CD4-positive, alpha-beta memory T cell (primary cell): ENCODE measurements around the gene GPR160. TPM values are rescaled to one million over a fixed set of nuclear protein-coding genes. Genes with fewer than 3 reads are reported as not detected.

ENCODE experiments used
- CTCF ChIA-PET: fragments of 350-600 bp; sonication (Branson Sonifier 250); formaldehyde crosslinking; loops from one replicate; lab custom pipeline; 2021; ENCODE audit warnings: inconsistent platforms; ENCODE audit not compliant: partially characterized antibody; lab: Charles Lee
- POLR2A ChIA-PET: fragments of 350-600 bp; sonication (Branson Sonifier 250); formaldehyde crosslinking; loops from one replicate; lab custom pipeline; 2021; ENCODE audit not compliant: partially characterized antibody; lab: Charles Lee
- DNase-seq, 5 donors: peaks; one replicate each; pipeline versions ENCODE4 v3.0.0 to v3.0.0-alpha.2; 2020 to 2022; ENCODE audit warnings: mixed read lengths in 1 of 5
- H3K27ac ChIP-seq: one replicate; pipeline ENCODE4 v1.7.0; 2013; ENCODE audit warnings: low read depth, low read length
- H3K27me3 ChIP-seq: 2 replicates; pipeline ENCODE4 v1.7.0; 2013; ENCODE audit warnings: mild to moderate bottlenecking, low read length, moderate library complexity; ENCODE audit not compliant: insufficient read depth
- H3K36me3 ChIP-seq: 2 replicates; pipeline ENCODE4 v1.7.0; 2013; ENCODE audit warnings: mild to moderate bottlenecking, low read length, moderate library complexity; ENCODE audit not compliant: insufficient read depth
- H3K4me1 ChIP-seq: 2 replicates; pipeline ENCODE4 v1.7.0; 2013; ENCODE audit warnings: mild to moderate bottlenecking, low read length, moderate library complexity; ENCODE audit not compliant: insufficient read depth
- H3K4me3 ChIP-seq, 2 donors: one replicate each; pipeline ENCODE4 v1.7.0; 2013; ENCODE audit warnings: low read length in 2 of 2, mild to moderate bottlenecking in 1 of 2
- H3K9me3 ChIP-seq, 2 donors: one replicate each; pipeline ENCODE4 v1.7.0; 2013; ENCODE audit warnings: low read length in 2 of 2, control low read depth in 1 of 2; ENCODE audit not compliant: control insufficient read depth in 1 of 2
- H3K27ac Mint-ChIP-seq, 7 donors: one replicate each; pipeline ENCODE4 v1.8.0; 2020 to 2021; ENCODE audit warnings: mixed read lengths in 7 of 7, mild to moderate bottlenecking in 6 of 7, inconsistent platforms in 3 of 7, moderate library complexity in 3 of 7
- H3K27me3 Mint-ChIP-seq, 2 donors: one replicate each; pipeline ENCODE4 v1.8.0; 2020 to 2021; ENCODE audit warnings: mixed read lengths in 2 of 2
- H3K36me3 Mint-ChIP-seq, 2 donors: one replicate each; pipeline ENCODE4 v1.8.0; 2020 to 2021; ENCODE audit warnings: mixed read lengths in 2 of 2, inconsistent platforms in 1 of 2, mild to moderate bottlenecking in 1 of 2
- H3K4me1 Mint-ChIP-seq, 4 donors: one replicate each; pipeline ENCODE4 v1.8.0; 2020 to 2021; ENCODE audit warnings: mixed read lengths in 4 of 4, mild to moderate bottlenecking in 1 of 4
- H3K4me3 Mint-ChIP-seq, 8 donors: one replicate each; pipeline ENCODE4 v1.8.0; 2020 to 2021; ENCODE audit warnings: mixed read lengths in 8 of 8, mild to moderate bottlenecking in 7 of 8, moderate library complexity in 6 of 8, inconsistent platforms in 3 of 8
- H3K9me3 Mint-ChIP-seq, 8 donors: one replicate each; pipeline ENCODE4 v1.8.0; 2020 to 2021; ENCODE audit warnings: mixed read lengths in 8 of 8, mild to moderate bottlenecking in 5 of 8, inconsistent platforms in 3 of 8, moderate library complexity in 1 of 8
- intact Hi-C: fragments of 100-400 bp; cut with micrococcal nuclease; formaldehyde crosslinking; loops from one replicate; pipeline ENCODE4 v1.15.1; 2023
- polyA plus RNA-seq, 2 donors: library from polyadenylated mRNA; unstranded; fragments of 300-500 nt; fragmentation: Illumina TruSeq; gene quantifications; one replicate each; pipeline ENCODE4 v1.2.3, GENCODE V29; 2021
- total RNA-seq, 2 experiments: library from RNA; stranded (reverse); gene quantifications; one replicate each; pipeline ENCODE4 v1.2.3, GENCODE V29; 2021

The GPR160 gene
- total and polyA plus RNA-seq, 4 experiments from 2014 or later = 8.1 to 14.9 (median 12.4) TPM

GRCh38 chr3:170052398-170052797 lies 14.6 kb downstream of the GPR160 start:
- Mint-ChIP-seq H3K9me3 (no peaks in the 10 kb centered on the region), H3K27me3 (no peaks in the 10 kb centered on the region), H3K4me3 (no peak overlapping the region), H3K27ac (no peak overlapping the region), H3K4me1 (peaks cover 0 to 6% (median 4%) of the 10 kb centered on the region in 4 donors), H3K36me3 (no peaks in the 10 kb centered on the region)
- H3K4me3 ChIP-seq = no peak overlapping the region
- ChIA-PET CTCF (interaction anchor here (1.6 to 1.7 kb wide), 2 partner anchors 12 to 317 kb away, joined by 3 to 8 read pairs; no protein-coding TSS in a partner anchor), POLR2A (no interaction called here)
- H3K9me3 ChIP-seq = no peaks in the 10 kb centered on the region
- H3K27ac ChIP-seq = no peak overlapping the region
- intact Hi-C loops = no loop called here
- no peaks in the 10 kb centered on the region for H3K36me3 ChIP-seq
- H3K27me3 ChIP-seq = no peaks in the 10 kb centered on the region
- no peaks in the 10 kb centered on the region for H3K4me1 ChIP-seq
- no peak for DNase-seq

GRCh38 chr3:170054204-170054603 lies 16.4 kb downstream of the GPR160 start:
- intact Hi-C loops = loop anchor here (1.0 kb wide), 1 partner anchor 191 kb away; no protein-coding TSS in a partner anchor

GRCh38 chr3:170055209-170055608 lies 17.4 kb downstream of the GPR160 start:
- Histone ChIP-seq H3K27ac (no peak overlapping the region), H3K36me3 (no peaks in the 10 kb centered on the region), H3K4me3 (no peak overlapping the region), H3K4me1 (peaks cover 9% of the 10 kb centered on the region), H3K27me3 (no peaks in the 10 kb centered on the region), H3K9me3 (no peaks in the 10 kb centered on the region)
- no peak overlapping the region for H3K4me3 Mint-ChIP-seq
- no peaks in the 10 kb centered on the region for H3K9me3 Mint-ChIP-seq
- ChIA-PET POLR2A (no interaction called here), CTCF (interaction anchor here (1.3 to 1.7 kb wide), 2 partner anchors 191 to 193 kb away, joined by 3 to 4 read pairs; no protein-coding TSS in a partner anchor)
- no peak overlapping the region for H3K27ac Mint-ChIP-seq
- DNase-seq = no peak
- no peaks in the 10 kb centered on the region for H3K36me3 Mint-ChIP-seq
- intact Hi-C loops = no loop called here
- H3K27me3 Mint-ChIP-seq = no peaks in the 10 kb centered on the region
- peaks cover 9 to 18% (median 15%) of the 10 kb centered on the region in 4 donors for H3K4me1 Mint-ChIP-seq

More at GRCh38 chr3:170054204-170054603, 16.4 kb downstream of the GPR160 start:
- Mint-ChIP-seq H3K27me3 (no peaks in the 10 kb centered on the region), H3K4me1 (peaks cover 9 to 18% (median 15%) of the 10 kb centered on the region in 4 donors), H3K27ac (no peak overlapping the region), H3K36me3 (no peaks in the 10 kb centered on the region), H3K9me3 (no peaks in the 10 kb centered on the region), H3K4me3 (no peak overlapping the region)
- Histone ChIP-seq H3K27me3 (no peaks in the 10 kb centered on the region), H3K27ac (no peak overlapping the region), H3K4me1 (peaks cover 9% of the 10 kb centered on the region), H3K9me3 (no peaks in the 10 kb centered on the region), H3K36me3 (no peaks in the 10 kb centered on the region), H3K4me3 (no peak overlapping the region)
- POLR2A ChIA-PET = no interaction called here
- DNase-seq = peak in 4 of 5 donors; percentile 12 to 18 (median 16)
- CTCF ChIA-PET = interaction anchor here (1.3 to 1.5 kb wide), 3 partner anchors 20 to 192 kb away, joined by 3 to 6 read pairs (median 3); no protein-coding TSS in a partner anchor

- Mint-ChIP-seq H3K9me3 (no peaks in the 10 kb centered on the region), H3K27ac (peak overlapping the region in 1 of 7 donors; percentile 36)
- intact Hi-C loops = no loop called here
Observed at GRCh38 chr3:170056710-170057454, 19.1 kb downstream of the GPR160 start.

GRCh38 chr3:170057550-170057949 lies 19.8 kb downstream of the GPR160 start:
- DNase-seq = no peak
- ChIA-PET POLR2A (no interaction called here), CTCF (interaction anchor here (0.8 to 1.5 kb wide), 3 partner anchors 194 to 295 kb away, joined by 3 to 4 read pairs (median 3); no protein-coding TSS in a partner anchor)
- no peaks in the 10 kb centered on the region for H3K9me3 ChIP-seq
- H3K4me1 Mint-ChIP-seq = peaks cover 9 to 18% (median 13%) of the 10 kb centered on the region in 4 donors
- no peaks in the 10 kb centered on the region for H3K27me3 ChIP-seq
- peaks cover 0 to 4% of the 10 kb centered on the region in 2 donors for H3K36me3 Mint-ChIP-seq
- intact Hi-C loops = no loop called here
- H3K27ac Mint-ChIP-seq = no peak overlapping the region
- H3K4me3 ChIP-seq = no peak overlapping the region
- no peaks in the 10 kb centered on the region for H3K36me3 ChIP-seq
- no peaks in the 10 kb centered on the region for H3K27me3 Mint-ChIP-seq
- no peak overlapping the region for H3K27ac ChIP-seq
- H3K4me3 Mint-ChIP-seq = peak overlapping the region in 2 of 8 donors; percentile 1 to 42
- no peaks in the 10 kb centered on the region for H3K9me3 Mint-ChIP-seq
- H3K4me1 ChIP-seq = peaks cover 9% of the 10 kb centered on the region

More at GRCh38 chr3:170056710-170057454, 19.1 kb downstream of the GPR160 start:
- Mint-ChIP-seq H3K4me1 (peaks cover 9 to 18% (median 13%) of the 10 kb centered on the region in 4 donors), H3K4me3 (no peak overlapping the region), H3K27me3 (no peaks in the 10 kb centered on the region), H3K36me3 (no peaks in the 10 kb centered on the region)
- H3K27me3 ChIP-seq = no peaks in the 10 kb centered on the region
- H3K9me3 ChIP-seq = no peaks in the 10 kb centered on the region
- H3K4me1 ChIP-seq = peaks cover 9% of the 10 kb centered on the region
- H3K4me3 ChIP-seq = no peak overlapping the region
- CTCF ChIA-PET = interaction anchor here (0.8 to 1.7 kb wide), 3 partner anchors 194 to 294 kb away, joined by 3 to 4 read pairs (median 4); no protein-coding TSS in a partner anchor
- DNase-seq = no peak
- POLR2A ChIA-PET = interaction anchor here (0.6 kb wide), 1 partner anchor 113 kb away, joined by 3 read pairs; no protein-coding TSS in a partner anchor
- no peak overlapping the region for H3K27ac ChIP-seq
- no peaks in the 10 kb centered on the region for H3K36me3 ChIP-seq

- intact Hi-C loops = no loop called here
Observed at GRCh38 chr3:170058127-170058526, 20.3 kb downstream of the GPR160 start.

GRCh38 chr3:170059447-170059846 lies 21.7 kb downstream of the GPR160 start:
- H3K27me3 Mint-ChIP-seq = no peaks in the 10 kb centered on the region
- Histone ChIP-seq H3K36me3 (no peaks in the 10 kb centered on the region), H3K27ac (no peak overlapping the region), H3K27me3 (no peaks in the 10 kb centered on the region), H3K4me1 (peaks cover 9% of the 10 kb centered on the region), H3K4me3 (no peak overlapping the region), H3K9me3 (no peaks in the 10 kb centered on the region)
- no peak overlapping the region for H3K4me3 Mint-ChIP-seq
- H3K4me1 Mint-ChIP-seq = peaks cover 9 to 18% (median 13%) of the 10 kb centered on the region in 4 donors
- peaks cover 0 to 14% of the 10 kb centered on the region in 2 donors for H3K36me3 Mint-ChIP-seq
- POLR2A ChIA-PET = no interaction called here
- H3K9me3 Mint-ChIP-seq = no peaks in the 10 kb centered on the region
- intact Hi-C loops = no loop called here
- H3K27ac Mint-ChIP-seq = peak overlapping the region in 1 of 7 donors; percentile 47
- CTCF ChIA-PET = no interaction called here
- DNase-seq = no peak

More at GRCh38 chr3:170058127-170058526, 20.3 kb downstream of the GPR160 start:
- peak overlapping the region in 1 of 8 donors; percentile 1 for H3K4me3 Mint-ChIP-seq
- H3K36me3 ChIP-seq = no peaks in the 10 kb centered on the region
- ChIA-PET CTCF (interaction anchor here (0.8 to 1.5 kb wide), 3 partner anchors 195 to 295 kb away, joined by 3 to 4 read pairs (median 3); no protein-coding TSS in a partner anchor), POLR2A (interaction anchor here (0.9 kb wide), 1 partner anchor 9 kb away, joined by 3 read pairs; no protein-coding TSS in a partner anchor)
- no peaks in the 10 kb centered on the region for H3K27me3 Mint-ChIP-seq
- H3K4me1 Mint-ChIP-seq = peaks cover 9 to 18% (median 13%) of the 10 kb centered on the region in 4 donors
- H3K27me3 ChIP-seq = no peaks in the 10 kb centered on the region
- no peaks in the 10 kb centered on the region for H3K9me3 Mint-ChIP-seq
- no peak overlapping the region for H3K27ac Mint-ChIP-seq
- H3K36me3 Mint-ChIP-seq = peaks cover 0 to 8% of the 10 kb centered on the region in 2 donors
- H3K9me3 ChIP-seq = no peaks in the 10 kb centered on the region
- peaks cover 9% of the 10 kb centered on the region for H3K4me1 ChIP-seq
- DNase-seq = no peak
- H3K27ac ChIP-seq = no peak overlapping the region
- no peak overlapping the region for H3K4me3 ChIP-seq
